GM19467 (cell line): ENCODE results near the gene AFAP1.

Source experiments
- ATAC-seq: cut with Tn5 transposase; IDR thresholded peaks from one replicate; pipeline ENCODE4 v1.9.1; 2021; ENCODE audit warnings: mild to moderate bottlenecking, moderate library complexity; ENCODE audit not compliant: unreplicated experiment

AFAP1 gene

GRCh38 chr4:7844594-7844991 lies 95.1 kb downstream of the AFAP1 start:
- no peak for ATAC-seq

- no peak for ATAC-seq
Observed at GRCh38 chr4:7843831-7844593, 95.6 kb downstream of the AFAP1 start.

GRCh38 chr4:7842384-7843279 lies 97.0 kb downstream of the AFAP1 start:
- ATAC-seq = no peak

- no peak for ATAC-seq
Observed at GRCh38 chr4:7841894-7842293, 97.8 kb downstream of the AFAP1 start.

GRCh38 chr4:7841071-7841470 lies 98.6 kb downstream of the AFAP1 start:
- ATAC-seq = no peak

- no peak for ATAC-seq
Observed at GRCh38 chr4:7839856-7840255, 99.8 kb downstream of the AFAP1 start.

GRCh38 chr4:7838136-7838782 lies 101.4 kb downstream of the AFAP1 start:
- ATAC-seq = no peak

GRCh38 chr4:7837597-7838135 lies 102.0 kb downstream of the AFAP1 start:
- no peak for ATAC-seq

GRCh38 chr4:7831858-7832730 lies 107.6 kb downstream of the AFAP1 start:
- ATAC-seq = no peak

GRCh38 chr4:7831330-7831729 lies 108.3 kb downstream of the AFAP1 start:
- no peak for ATAC-seq

GRCh38 chr4:7830747-7831146 lies 108.9 kb downstream of the AFAP1 start:
- no peak for ATAC-seq

- no peak for ATAC-seq
Observed at GRCh38 chr4:7829652-7830580, 109.7 kb downstream of the AFAP1 start.

GRCh38 chr4:7828793-7829301 lies 110.8 kb downstream of the AFAP1 start:
- ATAC-seq = no peak

GRCh38 chr4:7828011-7828720 lies 111.5 kb downstream of the AFAP1 start:
- ATAC-seq = no peak

GRCh38 chr4:7827566-7827965 lies 112.1 kb downstream of the AFAP1 start:
- no peak for ATAC-seq

- no peak for ATAC-seq
Observed at GRCh38 chr4:7826909-7827306, 112.8 kb downstream of the AFAP1 start.

GRCh38 chr4:7826176-7826908 lies 113.3 kb downstream of the AFAP1 start:
- no peak for ATAC-seq

GRCh38 chr4:7824218-7824617 lies 115.4 kb downstream of the AFAP1 start:
- no peak for ATAC-seq
